Kidney tubule cell (primary cell): ENCODE results near the gene CYFIP2.

Experiments used
- DNase-seq: peaks from one replicate; pipeline ENCODE4 v3.0.0-alpha.2; 2018; ENCODE audit warnings: low spot score

The CYFIP2 gene

DNA sequence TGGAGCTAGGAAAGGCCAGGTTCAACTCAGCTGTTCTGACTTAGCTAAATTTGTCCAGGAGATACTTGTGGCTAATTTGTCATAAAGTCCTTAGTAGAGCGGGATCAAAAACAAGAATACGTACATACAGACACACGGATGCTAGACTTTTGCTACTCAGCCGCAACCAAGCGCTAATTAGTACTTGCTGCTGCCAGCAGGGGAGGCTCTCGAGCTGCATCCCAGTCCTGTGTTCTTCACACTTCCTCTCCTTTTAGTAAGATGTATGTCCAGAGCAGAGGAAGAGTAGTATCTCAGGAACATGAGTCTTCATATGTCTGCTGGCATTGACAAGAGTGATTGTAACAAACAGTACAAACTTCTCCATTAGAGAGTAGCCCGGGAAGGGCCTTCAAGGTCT lies 58.3 kb downstream of the CYFIP2 start:
- DNase-seq = no peak

DNA sequence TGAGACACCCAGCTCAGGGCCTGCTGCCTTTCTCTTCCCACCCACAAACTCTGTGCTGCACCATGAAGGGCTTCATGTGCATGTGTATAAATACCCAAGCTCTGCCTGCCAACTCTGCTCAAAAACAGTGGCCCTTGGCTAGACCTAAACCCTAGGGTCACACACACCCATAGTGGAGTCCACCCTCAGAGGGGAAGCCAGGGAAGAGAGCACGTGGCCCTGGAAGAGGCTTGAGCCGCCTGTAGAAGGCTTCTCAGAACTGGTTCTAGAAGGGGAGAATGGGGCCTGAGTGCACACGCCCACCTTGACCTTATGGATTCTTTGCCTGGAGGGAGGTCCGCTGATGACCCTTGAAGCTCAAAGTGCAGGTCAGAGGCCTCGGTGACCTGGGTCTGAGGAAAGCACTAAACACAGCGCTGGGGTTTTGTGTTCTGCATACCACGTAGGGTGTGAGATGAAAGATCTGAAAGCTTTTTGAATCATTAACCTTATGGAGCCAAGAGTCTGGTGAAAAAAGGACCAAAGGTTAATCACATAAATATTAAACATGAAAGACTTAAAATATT lies 60.6 kb downstream of the CYFIP2 start:
- DNase-seq = no peak

DNA sequence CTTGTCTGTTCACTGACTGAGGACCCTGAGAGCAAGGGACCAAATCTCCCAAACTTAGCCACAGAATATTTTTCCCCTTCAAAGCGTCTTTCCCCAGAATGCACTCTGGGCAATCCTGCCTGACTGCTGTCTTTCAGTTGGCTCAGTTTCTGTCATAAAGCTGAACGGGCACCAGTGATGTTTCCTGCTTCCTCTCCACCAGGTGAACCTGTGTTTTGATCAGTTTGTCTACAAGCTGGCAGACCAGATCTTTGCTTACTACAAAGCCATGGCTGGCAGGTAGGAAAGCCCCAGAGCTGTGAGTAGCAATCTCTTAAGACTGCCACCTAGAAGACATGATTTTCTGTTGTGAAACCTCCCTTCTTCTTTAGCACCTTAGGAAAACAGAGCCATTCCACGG lies 61.8 kb downstream of the CYFIP2 start:
- DNase-seq = no peak

DNA sequence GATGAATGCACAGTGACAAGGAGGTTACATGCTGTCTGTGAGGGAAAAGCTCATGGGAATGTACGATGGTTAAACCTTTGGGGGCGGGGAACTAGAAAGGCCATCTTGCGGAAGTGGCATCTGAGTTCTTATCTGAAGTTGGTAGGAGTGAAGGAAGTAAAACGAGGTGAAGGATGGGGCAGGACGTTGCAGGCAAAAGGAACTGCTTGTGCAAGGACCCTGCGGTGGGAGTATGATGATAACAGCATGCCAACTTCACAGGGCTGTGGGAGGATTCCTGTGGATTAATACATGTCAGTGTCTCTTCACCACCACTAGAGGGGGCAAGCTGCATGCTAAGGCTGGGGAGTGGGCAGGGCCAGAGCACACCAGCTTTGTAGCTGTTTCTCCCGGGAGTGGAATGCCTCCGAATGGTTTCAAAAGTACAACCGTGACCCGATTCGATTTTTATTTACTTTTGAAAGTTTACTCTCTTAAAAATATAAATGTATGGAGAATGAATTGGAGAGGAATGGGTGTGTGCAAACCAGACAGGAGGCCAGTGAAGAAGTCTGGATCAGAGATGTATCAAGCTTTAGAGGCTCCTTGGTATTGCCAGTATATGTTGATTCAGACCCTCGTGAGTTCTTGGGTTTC lies 62.5 kb downstream of the CYFIP2 start:
- peak; percentile 83 for DNase-seq

DNA sequence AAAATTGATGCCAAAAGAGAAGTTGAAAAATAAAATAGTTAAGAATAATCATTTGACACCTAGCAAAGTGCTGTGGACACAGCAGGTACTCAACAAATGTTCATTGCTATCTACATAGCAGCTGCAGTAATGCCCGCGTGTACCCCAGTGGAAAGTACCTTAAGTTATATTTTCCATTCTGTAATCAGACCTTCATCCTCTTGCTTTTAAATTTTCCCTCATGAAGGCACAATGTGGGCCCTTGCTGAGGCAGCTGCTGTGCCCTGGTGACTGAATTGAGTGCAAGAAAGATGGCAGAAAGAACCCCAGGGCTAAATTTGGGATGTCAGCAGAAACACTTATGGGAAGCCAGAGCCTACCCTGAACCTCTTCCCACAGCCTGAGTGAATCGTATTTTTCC lies 65.9 kb downstream of the CYFIP2 start:
- no peak for DNase-seq

DNA sequence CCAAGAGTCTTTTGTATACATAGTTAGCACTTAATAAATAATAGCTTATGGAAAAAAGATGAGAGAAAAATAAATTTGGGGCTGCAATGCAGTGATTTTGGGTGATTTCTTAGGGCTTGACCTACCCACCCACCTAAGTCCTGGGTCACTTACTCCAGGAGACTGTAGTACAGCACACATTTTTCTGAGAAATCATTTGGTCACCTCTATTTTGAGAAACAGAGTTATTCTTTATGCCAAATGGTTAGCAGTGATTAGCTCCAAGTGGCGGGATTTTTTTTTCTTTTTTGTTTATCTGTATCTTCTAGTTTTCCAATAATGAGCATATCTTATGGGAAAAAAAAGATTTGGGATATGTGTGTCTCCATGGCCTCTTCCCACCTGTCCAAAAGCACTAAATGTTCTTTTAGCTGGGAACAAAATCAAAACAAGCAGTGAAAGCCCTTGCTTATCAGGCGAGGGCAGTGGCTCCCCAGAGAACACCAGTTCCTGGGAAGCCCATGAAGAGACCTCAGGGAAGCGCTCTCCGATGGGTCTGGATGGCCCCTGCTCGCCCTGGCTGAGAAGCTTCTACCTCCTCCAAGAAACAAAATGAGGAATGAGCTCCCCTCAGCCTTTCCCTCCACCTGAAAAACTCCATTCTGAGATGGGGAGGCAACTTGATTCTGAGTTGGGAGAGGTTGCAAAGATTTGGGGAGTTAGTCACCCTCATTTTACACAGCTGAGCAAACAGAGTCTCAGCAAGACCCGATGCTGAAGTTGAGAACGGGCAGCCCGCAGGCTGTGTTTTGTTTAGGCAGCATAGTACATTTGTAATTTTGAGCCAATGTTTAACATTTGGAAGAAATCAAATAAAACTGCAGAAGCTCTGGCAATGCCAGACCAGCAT lies 69.9 kb downstream of the CYFIP2 start:
- DNase-seq = no peak

DNA sequence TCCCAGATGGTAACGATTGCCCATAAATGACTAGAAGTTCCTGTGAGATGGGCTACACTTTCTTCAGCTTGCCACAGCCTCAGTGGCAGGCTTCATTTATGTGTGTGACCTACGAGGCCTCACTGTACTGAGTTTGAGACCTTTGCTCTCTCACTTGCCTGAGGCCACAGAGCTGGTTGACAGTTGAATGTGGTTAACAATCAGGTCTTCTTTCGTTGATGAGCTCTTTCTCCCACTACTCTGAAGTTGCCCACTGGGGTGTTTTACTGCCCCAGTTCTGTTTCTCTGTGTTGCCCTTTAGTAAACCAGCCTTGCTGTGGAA lies 70.5 kb downstream of the CYFIP2 start:
- DNase-seq = no peak

DNA sequence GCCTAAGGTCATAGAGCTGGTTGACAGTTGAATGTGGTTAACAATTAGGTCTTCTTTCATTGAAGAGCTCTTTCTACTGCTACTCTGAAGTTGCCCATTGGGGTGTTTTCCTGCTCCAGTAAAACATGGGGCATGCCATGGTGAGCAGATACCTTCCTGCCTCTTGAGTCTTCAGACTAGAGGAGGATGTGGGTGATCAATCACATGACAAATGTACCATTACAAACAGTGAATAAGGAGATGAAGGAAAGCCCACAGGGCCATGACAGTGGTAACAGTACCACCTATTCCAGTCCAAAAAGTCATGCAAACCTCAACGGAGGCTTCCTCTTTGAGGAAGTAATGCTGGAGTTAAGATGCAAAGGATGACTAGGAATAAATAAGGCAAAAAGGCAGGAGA lies 73.5 kb downstream of the CYFIP2 start:
- DNase-seq = no peak

DNA sequence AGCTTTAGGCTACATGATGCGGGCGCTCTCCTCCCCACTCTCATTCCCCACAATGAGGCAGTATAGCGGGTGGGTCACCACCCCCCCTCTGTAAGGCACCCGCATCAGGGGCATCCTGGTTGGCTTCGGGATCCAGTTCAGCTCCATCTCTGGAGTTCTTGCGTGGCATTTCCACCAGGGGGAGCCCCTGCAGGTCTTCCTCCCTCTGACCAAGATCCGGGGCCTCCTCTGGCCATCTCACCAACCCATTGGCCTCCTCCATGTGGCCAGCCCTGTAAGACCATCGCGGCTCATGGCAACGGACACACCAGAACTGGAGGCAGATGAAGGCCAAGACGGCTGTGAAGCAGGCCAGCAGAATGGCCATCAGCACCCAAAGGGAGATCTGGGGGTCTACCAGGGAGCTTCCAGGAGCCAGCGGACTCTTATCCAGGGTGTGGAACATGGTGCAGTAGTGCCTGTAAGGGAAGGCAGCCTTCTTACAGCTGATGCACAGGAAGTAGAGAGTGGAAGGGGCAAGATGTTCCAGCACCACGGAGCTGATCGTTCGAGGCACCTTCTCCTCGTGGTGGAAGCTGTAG lies 77.0 kb downstream of the CYFIP2 start:
- peak; percentile 36 for DNase-seq

DNA sequence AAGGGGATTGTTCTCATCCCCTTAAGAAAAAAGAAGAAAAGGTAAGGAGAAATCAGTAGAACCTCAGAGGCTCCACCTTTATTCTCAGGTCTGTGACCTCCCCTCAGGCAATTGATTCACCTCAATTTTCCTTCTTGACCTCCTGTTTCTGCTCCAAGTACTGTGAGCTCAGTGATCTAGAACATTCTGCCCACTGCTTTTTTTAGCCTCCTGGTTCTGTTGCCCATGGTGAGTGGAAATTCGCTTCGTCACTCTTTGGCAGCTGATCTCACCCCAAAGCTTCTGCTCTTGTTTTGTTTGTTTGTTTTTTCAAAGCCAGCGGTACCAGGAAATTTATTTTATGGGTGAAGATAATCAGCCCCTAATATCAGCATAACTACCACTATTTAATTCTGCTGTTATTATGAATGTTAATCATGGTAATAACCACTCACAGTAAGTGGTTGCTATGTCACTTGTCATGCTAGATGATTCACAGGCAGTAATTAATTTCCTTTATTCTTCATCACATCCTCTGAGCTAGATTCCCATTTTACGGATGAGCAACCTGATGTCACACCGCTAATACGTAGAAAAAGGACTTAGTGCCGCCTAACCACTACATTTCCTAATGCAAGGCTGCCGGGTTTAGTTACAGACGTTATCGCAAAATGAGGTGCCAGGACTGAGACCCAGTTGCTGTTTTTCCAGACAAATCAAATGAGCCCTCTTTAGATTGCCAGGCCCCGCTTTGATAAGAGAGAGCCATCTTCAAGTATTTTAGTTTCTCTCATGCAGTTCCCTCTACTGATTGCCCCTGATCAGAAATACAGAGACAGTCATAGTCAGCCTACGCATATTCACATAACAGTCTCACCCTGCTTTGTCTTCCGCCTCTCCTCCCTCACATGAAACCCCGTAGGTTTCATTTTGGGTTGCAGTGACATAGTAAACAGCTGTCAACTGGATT lies 78.2 kb downstream of the CYFIP2 start:
- DNase-seq = peak; percentile 85

DNA sequence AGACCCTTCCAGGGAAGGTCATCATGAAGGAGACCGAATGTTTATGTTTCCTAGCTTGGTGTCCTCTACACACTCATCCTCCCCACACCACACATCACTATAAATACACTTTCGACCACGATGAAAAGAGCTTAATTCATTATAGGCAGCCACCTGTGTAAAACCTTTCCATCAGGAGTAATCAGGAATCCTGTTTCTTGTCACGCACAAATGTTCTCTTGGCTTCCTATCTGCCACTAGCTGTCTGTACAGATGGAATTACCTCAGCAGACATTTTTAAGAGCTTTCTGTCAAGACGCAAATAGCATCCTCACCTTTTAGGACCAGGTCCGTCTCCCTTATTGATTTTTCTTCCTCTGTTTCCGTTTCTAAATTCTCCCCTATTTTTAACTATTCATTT lies 79.1 kb downstream of the CYFIP2 start:
- no peak for DNase-seq

DNA sequence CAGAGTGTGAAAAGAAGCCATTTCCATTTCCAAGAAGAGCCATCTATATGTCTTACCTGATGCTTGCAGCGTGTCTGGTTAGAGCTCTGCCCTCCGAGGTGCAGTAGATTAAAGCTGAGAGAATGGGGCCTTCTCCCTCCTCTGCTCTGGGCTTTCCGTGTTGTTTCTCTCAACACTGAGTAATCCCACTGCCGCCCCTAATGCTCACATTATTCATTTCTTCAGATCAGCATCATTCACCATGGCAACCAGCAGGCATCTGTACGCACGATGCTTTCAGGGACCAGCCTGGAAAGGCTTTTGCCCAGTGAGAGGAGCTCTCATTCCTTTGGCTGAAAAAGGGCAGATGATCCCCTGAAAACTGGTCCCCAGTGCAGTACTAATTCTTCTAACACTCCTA lies 79.6 kb downstream of the CYFIP2 start:
- DNase-seq = no peak

DNA sequence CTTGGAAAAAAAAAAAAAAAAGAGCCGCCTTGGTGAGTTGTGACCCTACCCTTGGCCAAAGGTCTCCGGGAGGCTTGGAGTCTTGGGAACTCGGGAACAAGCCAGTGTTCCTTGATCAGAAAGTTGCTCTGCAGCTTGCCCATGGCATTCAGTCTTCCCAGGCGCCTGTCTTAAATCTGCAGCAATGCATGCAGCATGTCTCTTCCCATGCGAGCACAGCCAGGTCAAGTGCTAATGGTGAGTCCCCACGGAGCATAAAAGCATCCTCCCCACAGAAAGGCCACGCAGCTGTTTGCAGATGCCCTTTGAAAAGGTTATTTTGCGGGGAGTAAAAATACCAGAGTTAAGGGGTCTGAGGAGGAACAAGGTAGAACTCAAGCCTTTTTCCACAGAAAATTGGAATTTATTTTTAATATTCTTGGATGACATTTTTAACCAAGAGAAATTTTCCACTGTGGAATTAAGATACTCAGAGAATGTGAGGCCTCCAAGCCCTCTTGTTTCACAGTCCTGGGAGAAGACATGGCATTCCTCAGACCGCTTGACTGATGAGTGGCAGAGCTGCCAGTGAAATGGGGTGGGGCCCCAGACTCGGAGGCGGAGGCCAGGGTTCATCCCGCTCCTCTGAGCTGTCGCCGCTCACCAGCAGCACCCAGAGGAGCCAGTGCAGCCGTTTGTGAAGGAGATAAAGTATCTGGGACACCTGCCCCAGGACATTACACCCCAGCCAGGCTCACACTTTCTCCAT lies 81.6 kb downstream of the CYFIP2 start:
- DNase-seq = no peak

DNA sequence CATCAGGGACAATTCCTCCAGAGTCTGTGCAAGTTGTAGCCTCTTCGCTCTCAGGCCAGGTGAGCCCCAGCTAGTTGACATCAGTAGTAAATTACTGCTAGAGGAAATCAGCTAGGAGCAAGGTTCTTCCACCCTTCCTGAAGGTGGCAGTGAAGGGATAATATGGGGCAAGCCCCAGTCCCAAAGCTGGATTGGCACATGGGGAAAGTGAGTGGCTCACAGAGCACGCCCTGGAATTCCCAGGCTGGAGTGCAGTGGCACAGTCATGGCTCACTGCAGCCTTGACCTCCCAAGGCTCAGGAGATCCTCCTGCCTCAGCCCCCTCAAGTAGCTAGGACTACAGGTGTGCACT lies 82.1 kb downstream of the CYFIP2 start:
- peak; percentile 31 for DNase-seq

DNA sequence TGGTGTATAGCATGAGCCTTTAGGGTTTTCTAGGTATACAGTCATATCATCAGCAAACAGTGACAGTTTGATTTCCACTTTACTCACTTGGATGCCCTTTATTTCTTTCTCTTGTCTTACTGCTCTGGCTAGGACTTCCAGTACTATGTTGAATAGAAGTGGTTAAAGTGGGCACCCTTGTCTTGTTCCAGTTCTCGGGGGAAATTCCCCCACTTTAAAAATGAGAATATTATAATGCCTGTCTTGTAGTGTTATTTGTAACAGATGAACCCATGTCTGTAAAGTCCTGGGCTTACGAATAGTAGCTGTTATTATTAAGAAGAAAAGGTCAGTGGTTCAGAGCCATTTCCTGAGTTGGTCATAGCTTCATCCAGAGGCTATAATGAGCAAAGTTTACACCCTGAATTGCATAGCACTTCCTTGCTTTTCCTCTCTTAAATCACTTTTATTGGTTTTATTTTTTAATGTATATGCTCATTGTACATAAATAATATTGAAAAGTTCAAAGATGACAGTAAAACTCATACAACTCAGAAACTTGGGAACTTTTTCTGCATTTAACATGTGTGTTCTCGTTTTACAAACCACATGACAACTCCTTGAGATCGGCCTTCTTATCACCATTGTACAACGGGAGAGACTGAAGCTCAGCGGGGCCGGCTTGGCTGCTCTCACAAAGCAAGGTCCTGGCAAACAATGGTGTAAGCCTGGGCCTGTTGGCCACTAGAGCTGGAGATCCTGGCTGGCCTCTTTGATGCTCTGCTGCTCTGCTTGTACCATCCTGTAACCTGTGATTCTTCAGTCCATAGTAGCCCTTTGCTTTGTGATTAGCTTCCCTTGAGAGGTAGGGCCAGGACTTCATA lies 85.2 kb downstream of the CYFIP2 start:
- no peak for DNase-seq

DNA sequence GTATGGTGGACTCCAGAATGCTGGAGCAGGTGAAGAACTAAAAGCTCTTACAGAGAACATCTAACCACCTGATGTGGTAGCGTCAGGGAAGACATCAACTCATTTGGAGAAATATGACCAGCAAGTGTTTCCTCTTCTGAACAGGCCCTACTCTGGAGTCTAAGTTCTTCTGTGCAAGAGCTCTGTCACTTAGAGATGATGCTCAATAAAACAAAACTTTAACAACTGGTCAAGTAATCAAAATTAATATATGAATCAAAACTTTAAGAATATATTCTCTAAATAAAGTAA lies 85.8 kb downstream of the CYFIP2 start:
- DNase-seq = no peak

DNA sequence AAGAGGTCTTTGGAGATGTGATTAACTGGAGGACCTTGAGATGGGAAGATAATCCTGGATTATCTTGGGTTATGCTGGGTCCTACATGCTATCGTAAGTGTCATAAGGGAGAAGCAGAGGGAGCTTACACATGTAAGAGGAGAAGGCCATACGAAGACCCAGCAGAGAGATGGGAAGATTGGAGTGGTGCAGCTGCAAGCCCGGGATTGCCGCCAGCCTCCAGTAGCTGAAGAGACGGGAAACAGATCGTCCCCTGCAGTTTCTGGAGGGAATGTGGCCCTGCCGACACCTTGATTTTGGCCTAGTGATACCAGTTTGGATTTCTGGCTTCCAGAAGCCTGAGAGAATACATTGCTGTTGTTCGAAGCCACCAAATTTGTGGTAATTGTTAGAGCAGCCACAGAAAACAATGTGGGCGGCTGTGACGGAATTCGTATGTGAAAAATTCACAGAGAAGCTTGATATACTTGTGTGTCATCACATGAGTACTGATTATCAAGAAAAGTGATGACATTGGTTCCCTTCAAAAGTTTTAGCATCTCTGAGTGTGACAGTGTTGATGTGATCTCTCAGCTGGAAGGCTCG lies 86.9 kb downstream of the CYFIP2 start:
- no peak for DNase-seq

DNA sequence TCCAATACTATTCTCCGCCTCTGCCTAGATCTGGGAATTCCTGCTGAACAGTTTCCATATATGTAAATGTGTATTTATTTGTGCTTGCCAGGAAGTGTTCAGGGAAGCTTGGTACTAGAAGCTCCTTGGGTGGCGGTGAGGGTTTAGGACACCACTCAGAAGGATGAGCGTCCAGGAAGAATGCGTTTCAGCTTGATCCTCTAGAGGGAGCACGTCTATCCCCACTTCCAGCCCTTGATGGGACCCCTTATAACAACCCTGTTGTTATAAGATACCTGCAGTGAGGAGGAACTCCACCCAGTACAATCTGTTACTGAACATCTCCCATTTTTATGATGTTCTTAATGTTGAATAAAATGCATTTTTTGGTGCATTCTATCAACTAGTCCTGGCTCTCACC lies 88.9 kb downstream of the CYFIP2 start:
- DNase-seq = no peak

DNA sequence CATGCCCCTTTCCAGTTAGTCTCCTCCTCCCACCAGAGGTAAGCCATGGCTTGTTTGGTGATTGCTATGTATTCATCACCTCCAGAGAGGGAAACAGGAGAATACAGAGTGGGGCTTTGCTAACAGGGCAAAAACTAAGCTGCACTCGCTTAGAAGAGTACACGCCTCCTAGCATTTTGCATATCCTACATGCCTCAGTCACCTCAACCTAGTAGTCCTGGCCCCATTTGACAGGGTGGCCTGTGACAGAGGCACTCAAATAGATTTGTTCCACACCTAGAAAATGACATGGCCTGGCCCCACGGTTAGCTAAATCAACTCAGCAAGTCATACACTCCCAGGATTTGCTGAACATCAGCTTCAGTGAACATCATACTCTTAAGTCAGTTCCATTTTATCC lies 90.7 kb downstream of the CYFIP2 start:
- DNase-seq = no peak

DNA sequence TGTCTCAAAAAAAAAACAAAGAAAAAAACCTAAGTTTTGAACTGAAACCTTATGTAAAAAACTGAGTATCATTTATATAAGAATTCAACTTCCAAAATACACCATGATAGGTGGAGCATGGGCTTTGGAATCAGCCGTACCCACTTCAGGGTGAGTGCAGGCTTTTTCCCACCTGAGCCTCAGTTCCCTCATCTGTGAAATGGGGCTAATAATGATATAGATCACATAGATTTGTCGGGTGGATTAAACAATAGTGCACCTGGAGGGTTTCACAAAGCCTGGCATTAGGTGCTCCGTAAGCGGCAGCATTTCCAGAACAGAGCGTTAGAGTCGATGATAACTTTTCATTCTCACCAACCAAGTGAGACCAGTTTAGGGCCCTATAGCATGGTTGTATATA lies 91.9 kb downstream of the CYFIP2 start:
- no peak for DNase-seq
